Urinary bladder (tissue), 4 donors: ENCODE measurements around the gene ESPN. TPM values are rescaled to one million over a fixed set of nuclear protein-coding genes. Genes with fewer than 3 reads are reported as not detected.
"Not testable (repeated sequence)": the region's sequence is repeated elsewhere in the genome, so short reads cannot be mapped to it uniquely, and the experiment has no call there.

ENCODE experiments used
- DNase-seq: peaks from one replicate; pipeline ENCODE4 v3.0.0-alpha.2; 2015; ENCODE audit errors: extremely low spot score
- H3K27ac ChIP-seq: one replicate; pipeline ENCODE4 v1.5.1; 2013; ENCODE audit warnings: low read depth, mild to moderate bottlenecking, moderate library complexity
- H3K36me3 ChIP-seq: one replicate; pipeline ENCODE4 v1.6.1; 2013; ENCODE audit warnings: mild to moderate bottlenecking, moderate library complexity; ENCODE audit not compliant: insufficient read depth
- H3K4me1 ChIP-seq: one replicate; pipeline ENCODE4 v1.6.1; 2013; ENCODE audit warnings: mild to moderate bottlenecking, moderate library complexity; ENCODE audit not compliant: insufficient read depth
- H3K4me3 ChIP-seq: one replicate; pipeline ENCODE4 v1.5.1; 2013; ENCODE audit warnings: low read depth, low read length
- WGBS: extraction: QIAGEN DNeasy Blood & Tissue Kit; methylation state at CpG from one replicate; pipeline ENCODE4 v1.1.7; 2013; 5-methylcytosine and 5-hydroxymethylcytosine counted together
- polyA plus RNA-seq: library from polyadenylated mRNA; stranded (reverse); fragments of 200-250 nt; gene quantifications from one replicate; pipeline ENCODE4 v1.2.3, GENCODE V29; 2013
- total RNA-seq: library from RNA; depleted of rRNA; stranded (reverse); fragments of >200 nt; gene quantifications from one replicate; pipeline ENCODE4 v1.2.3, GENCODE V29; 2014
- donor health status: healthy with polysubstance abuse.
- donor health status: healthy.

The ESPN gene
- total and polyA plus RNA-seq, 2 donors, result 0.53 to 0.58 TPM

GRCh38 chr1:6453895-6454855 is 29.6 kb downstream of the ESPN start:
- not testable (repeated sequence) for H3K27ac ChIP-seq, H3K36me3 ChIP-seq, H3K4me1 ChIP-seq, H3K4me3 ChIP-seq, DNase-seq
- WGBS, result 10% methylated on average over 85 of the region's 85 CpGs

- WGBS, result 5% methylated on average over 115 of the region's 115 CpGs
- no peak for DNase-seq
- H3K36me3 ChIP-seq, result no peaks in the 10 kb centered on the region
- H3K27ac ChIP-seq, result no peak overlapping the region
- H3K4me1 ChIP-seq, result no peaks in the 10 kb centered on the region
- no peak overlapping the region for H3K4me3 ChIP-seq
Measured at GRCh38 chr1:6454856-6455751, 30.5 kb downstream of the ESPN start.

- not testable (repeated sequence) for H3K4me3 ChIP-seq, DNase-seq, H3K36me3 ChIP-seq, H3K4me1 ChIP-seq, H3K27ac ChIP-seq
- WGBS, result 42% methylated on average over 58 of the region's 58 CpGs
Measured at GRCh38 chr1:6455752-6456520, 31.4 kb downstream of the ESPN start.

- no peaks in the 10 kb centered on the region for H3K4me1 ChIP-seq
- no peak overlapping the region for H3K27ac ChIP-seq
- WGBS, result 70% methylated on average over 11 of the region's 11 CpGs
- H3K4me3 ChIP-seq, result no peak overlapping the region
- DNase-seq, result no peak
- H3K36me3 ChIP-seq, result no peaks in the 10 kb centered on the region
Measured at GRCh38 chr1:6456800-6457466, 32.4 kb downstream of the ESPN start.

GRCh38 chr1:6459850-6460265 is 35.3 kb downstream of the ESPN start:
- H3K4me3 ChIP-seq, result peak overlapping the region; percentile 27
- WGBS, result 14% methylated on average over 18 of the region's 18 CpGs
- H3K36me3 ChIP-seq, result no peaks in the 10 kb centered on the region
- DNase-seq, result no peak
- no peak overlapping the region for H3K27ac ChIP-seq
- H3K4me1 ChIP-seq, result no peaks in the 10 kb centered on the region

- H3K27ac ChIP-seq, result no peak overlapping the region
- H3K4me3 ChIP-seq, result peak overlapping the region; percentile 27
- no peaks in the 10 kb centered on the region for H3K36me3 ChIP-seq
- DNase-seq, result no peak
- 25% methylated on average over 39 of the region's 39 CpGs for WGBS
- H3K4me1 ChIP-seq, result no peaks in the 10 kb centered on the region
Measured at GRCh38 chr1:6460301-6461050, 35.9 kb downstream of the ESPN start.

- no peaks in the 10 kb centered on the region for H3K4me1 ChIP-seq
- H3K36me3 ChIP-seq, result no peaks in the 10 kb centered on the region
- H3K4me3 ChIP-seq, result no peak overlapping the region
- H3K27ac ChIP-seq, result no peak overlapping the region
- 65% methylated on average over 40 of the region's 40 CpGs for WGBS
- DNase-seq, result no peak
Measured at GRCh38 chr1:6461051-6461530, 36.5 kb downstream of the ESPN start.

- Histone ChIP-seq H3K4me3 (no peak overlapping the region), H3K27ac (no peak overlapping the region), H3K36me3 (no peaks in the 10 kb centered on the region), H3K4me1 (no peaks in the 10 kb centered on the region)
- 86% methylated on average over 48 of the region's 48 CpGs for WGBS
- no peak for DNase-seq
Measured at GRCh38 chr1:6461538-6462411, 37.2 kb downstream of the ESPN start.

- no peaks in the 10 kb centered on the region for H3K36me3 ChIP-seq
- DNase-seq, result no peak
- 89% methylated on average over 13 of the region's 13 CpGs for WGBS
- no peak overlapping the region for H3K27ac ChIP-seq
- H3K4me3 ChIP-seq, result no peak overlapping the region
- H3K4me1 ChIP-seq, result no peaks in the 10 kb centered on the region
Measured at GRCh38 chr1:6462412-6463119, 38.0 kb downstream of the ESPN start.

GRCh38 chr1:6463120-6463412 is 38.5 kb downstream of the ESPN start:
- no peaks in the 10 kb centered on the region for H3K4me1 ChIP-seq
- no peaks in the 10 kb centered on the region for H3K36me3 ChIP-seq
- H3K27ac ChIP-seq, result no peak overlapping the region
- DNase-seq, result no peak
- H3K4me3 ChIP-seq, result no peak overlapping the region
- 86% methylated on average over 1 of the region's 1 CpG for WGBS

- no peak for DNase-seq
- Histone ChIP-seq H3K4me3 (no peak overlapping the region), H3K36me3 (no peaks in the 10 kb centered on the region), H3K27ac (no peak overlapping the region), H3K4me1 (no peaks in the 10 kb centered on the region)
- 91% methylated on average over 7 of the region's 7 CpGs for WGBS
Measured at GRCh38 chr1:6464514-6464836, 39.9 kb downstream of the ESPN start.
